ENCODE results near the gene LRRC74B. TPM values are rescaled to one million over a fixed set of nuclear protein-coding genes. Genes with fewer than 3 reads are reported as not detected.
A peak's percentile ranks its signal among the peaks of the same experiment; 100 is the strongest.

LRRC74B gene
- total and polyA plus RNA-seq, 2 of the 4 experiments (the other 2 are of a cell fraction) = not detected

GRCh38 chr22:21022955-21023614 is 22.7 kb upstream of the LRRC74B start:
- Histone ChIP-seq H2BK20ac (ENCODE audit: low read depth, low read length) (no peak overlapping the region), H4K5ac (ENCODE audit: low read depth, low read length) (no peak overlapping the region), H3K14ac (replicated peaks; ENCODE audit: low read depth, low read length) (no peak overlapping the region), H2AK5ac (ENCODE audit: low read depth, low read length) (no peak overlapping the region), H2AK9ac (replicated peaks; ENCODE audit: low read depth, low read length, poor library complexity) (no peak overlapping the region), H2BK15ac (ENCODE audit: low read depth, low read length) (no peak overlapping the region), H3K4me2 (ENCODE audit: low read depth, low read length) (no peak overlapping the region), H3K27ac (ENCODE audit: insufficient read depth, low read length) (no peak overlapping the region), H3K9ac (ENCODE audit: low read depth, low read length) (no peak overlapping the region), H2AFZ (replicated peaks; ENCODE audit: low read length, poor library complexity) (peak overlapping the region; percentile 11), H2BK120ac (ENCODE audit: low read depth, low read length) (no peak overlapping the region), H3K9me1 (ENCODE audit: insufficient read depth, low read length) (no peaks in the 10 kb centered on the region), H4K20me1 (ENCODE audit: insufficient read depth, low read length) (no peaks in the 10 kb centered on the region), H3K56ac (ENCODE audit: extremely low read depth, insufficient read depth, low read length) (no peak overlapping the region), H3K27me3 (ENCODE audit: control insufficient read depth, insufficient read depth, low read length) (peaks cover 7% of the 10 kb centered on the region), H3K9me3 (ENCODE audit: control insufficient read depth, insufficient read depth, low read length) (no peaks in the 10 kb centered on the region), H3K4me3 (ENCODE audit: insufficient read depth, low read depth, low read length) (no peak overlapping the region), H3K23ac (ENCODE audit: low read depth, low read length) (no peak overlapping the region), H4K8ac (ENCODE audit: low read depth in 2 of 2, low read length in 2 of 2) (no peak overlapping the region), H3K36me3 (ENCODE audit: control insufficient read depth, insufficient read depth, low read length) (no peaks in the 10 kb centered on the region), H3K4ac (ENCODE audit: low read depth, low read length) (no peak overlapping the region), H3K18ac (ENCODE audit: low read depth, low read length) (no peak overlapping the region), H3K79me1 (ENCODE audit: low read depth in 1 of 2, low read length in 2 of 2) (no peaks in the 10 kb centered on the region), H3K4me1 (ENCODE audit: control insufficient read depth, insufficient read depth, low read length) (peaks cover 2% of the 10 kb centered on the region; the same call in 1 of the 2 replicates), H2BK5ac (ENCODE audit: low read depth, low read length, poor library complexity, severe bottlenecking) (no peak overlapping the region), H4K91ac (ENCODE audit: insufficient read depth, low read depth, low read length) (no peak overlapping the region)
- ATAC-seq (ENCODE audit: low read depth) (no peak), DNase-seq (no peak)
- intact Hi-C loops (cut with micrococcal nuclease) (no loop called here), dilution Hi-C loops (cut with HindIII; ENCODE audit: low sequenced_read_pairs, unreplicated experiment) (no loop called here), in situ Hi-C loops (cut with MboI; ENCODE audit: low sequenced_read_pairs) (no loop called here)
- ChIA-PET POLR2A (ENCODE audit: unreplicated experiment) (no interaction called here), CTCF (no interaction called here)
- 84% methylated on average over 5 of the region's 13 CpGs; no CpG with 5 or more reads in 1 of the 2 experiments for WGBS, 2 experiments (ENCODE audit: extremely low coverage in 2 of 2, insufficient read length in 1 of 2)
- BruUV-seq (replicated peaks) = no TSS peak
- TF ChIP-seq CEBPB (IDR thresholded peaks at IDR 0.05; ENCODE audit: low read depth, low read length) (no peak), MAFK (IDR thresholded peaks at IDR 0.05; ENCODE audit: low read depth, low read length) (no peak), RAD21 (IDR thresholded peaks at IDR 0.05; ENCODE audit: low read length) (no peak), MAZ (IDR thresholded peaks at IDR 0.05; ENCODE audit: borderline replicate concordance, low read depth, low read length) (no peak), RCOR1 (IDR thresholded peaks at IDR 0.05; ENCODE audit: insufficient replicate concordance, low read length) (no peak), BHLHE40 (IDR thresholded peaks at IDR 0.05; ENCODE audit: low read depth, low read length) (no peak), SMC3 (IDR thresholded peaks at IDR 0.05; ENCODE audit: low read depth, low read length) (no peak), RFX5 (IDR thresholded peaks at IDR 0.05; ENCODE audit: low read depth, low read length) (no peak), POLR2A (IDR thresholded peaks at IDR 0.05; ENCODE audit: low read depth, low read length) (no peak)

All from IMR-90 (cell line).